GM19238 (cell line): ENCODE measurements around the gene IL17RC.

Experiments used
- DNase-seq: peaks from one replicate; pipeline ENCODE4 v3.0.0; 2011; ENCODE audit warnings: low spot score; ENCODE audit not compliant: insufficient read length

Gene IL17RC

GRCh38 chr3:9978710-9979305 lies 61.9 kb downstream of the IL17RC start:
- no peak for DNase-seq

DNA sequence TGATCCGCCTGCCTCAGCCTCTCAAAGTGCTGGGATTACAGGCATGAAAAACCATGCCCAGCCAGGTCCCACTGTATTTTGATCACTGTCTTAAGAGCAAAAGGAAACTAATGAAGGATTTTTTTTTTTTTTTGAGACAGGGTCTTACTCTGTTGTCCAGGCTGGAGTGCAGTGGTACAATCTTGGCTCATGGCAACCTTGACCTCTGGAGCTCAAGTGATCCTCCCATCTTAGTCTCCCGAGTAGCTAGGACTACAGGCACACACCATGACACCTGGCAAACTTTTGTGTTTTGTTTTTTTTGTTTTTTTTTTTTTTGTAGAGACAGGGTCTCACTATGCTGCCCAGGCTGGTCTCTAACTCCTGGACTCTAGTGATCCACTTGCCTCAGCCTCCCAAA lies 63.4 kb downstream of the IL17RC start:
- no peak for DNase-seq
